ENCODE results near the gene CCDC184.

DNA sequence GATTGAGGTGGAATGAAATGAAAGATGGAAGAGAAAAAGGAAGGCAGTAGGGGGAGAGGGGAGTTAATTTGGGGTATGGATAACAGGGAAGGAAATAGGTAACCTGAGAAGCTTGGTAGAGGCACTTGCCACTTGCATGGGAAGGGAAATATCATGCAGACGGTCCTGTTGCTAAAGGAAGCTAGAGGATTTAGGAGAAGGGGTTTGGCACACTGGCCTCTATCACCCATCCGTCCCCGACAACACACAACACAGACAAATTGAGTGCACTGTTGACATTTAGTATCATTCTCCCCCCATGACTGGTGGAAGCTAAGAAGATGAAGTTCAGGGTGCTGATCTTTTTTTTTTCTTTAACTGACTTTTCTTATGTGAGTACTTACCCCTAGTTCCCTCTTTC lies 17.6 kb downstream of the CCDC184 start:
- no peak for TF ChIP-seq SNAI2 (CRISPR knock-in tag; IDR thresholded peaks at IDR 0.05)
- no peak for TF ChIP-seq ZC3H10 (CRISPR knock-in tag; IDR thresholded peaks at IDR 0.05)

Measured in SK-N-SH treated with all-trans-retinoic acid at 6 μM for 48 hours (cell line).